Tibial artery (tissue), 4 donors: Measurements from ENCODE around the gene NOTCH1.

Source experiments
- DNase-seq, 2 donors: peaks; one replicate each; pipeline ENCODE4 v3.0.0-alpha.2; 2019
- H3K27ac ChIP-seq, 2 donors: fragments of 200-600 bp; sonication (generic) in 1 of 2; 1 replicate in 1 of 2; 2 replicates in 1 of 2; pipeline ENCODE4 v1.5.1; 2018 to 2019; ENCODE audit warnings: mild to moderate bottlenecking in 1 of 2
- H3K27me3 ChIP-seq, 2 donors: fragments of 200-600 bp; sonication (generic) in 1 of 2; one replicate each; pipeline versions ENCODE4 v1.5.1 to v1.6.0; 2016 to 2019
- H3K36me3 ChIP-seq, 3 donors: fragments of 200-600 bp; sonication (generic) in 2 of 3; one replicate each; pipeline ENCODE4 v1.5.1; 2016 to 2019; ENCODE audit warnings: mild to moderate bottlenecking in 2 of 3
- H3K4me1 ChIP-seq, 4 donors: fragments of 200-600 bp; sonication (generic) in 2 of 4; 1 replicate in 3 of 4; 2 replicates in 1 of 4; pipeline ENCODE4 v1.5.1; 2016 to 2019
- H3K4me3 ChIP-seq, 2 donors: fragments of 200-600 bp; sonication (generic) in 1 of 2; 1 replicate in 1 of 2; 2 replicates in 1 of 2; pipeline ENCODE4 v1.5.1; 2018 to 2019; ENCODE audit warnings: mild to moderate bottlenecking in 2 of 2
- H3K9me3 ChIP-seq, 3 donors: fragments of 200-600 bp; sonication (generic) in 1 of 3; one replicate each; pipeline ENCODE4 v1.5.1; 2016 to 2019
- CTCF ChIP-seq, 2 experiments: fragments of 200-600 bp in 1 of 2; fragments of 450-650 bp in 1 of 2; IDR thresholded peaks; one replicate each; pipeline ENCODE4 v1.5.1; 2017 to 2019; ENCODE audit warnings: antibody characterized with exemption in 2 of 2, mild to moderate bottlenecking in 1 of 2, moderate library complexity in 1 of 2
- intact Hi-C: fragments of 100-400 bp; cut with DNase I; formaldehyde crosslinking; loops from one replicate; pipeline ENCODE4 v1.15.0; 2023; ENCODE audit warnings: low total_unique reads

Gene NOTCH1

GRCh38 chr9:136455043-136456002 lies 90.5 kb downstream of the NOTCH1 start:
- Histone ChIP-seq H3K4me1 (no peaks in the 10 kb centered on the region), H3K27ac (no peak overlapping the region), H3K4me3 (no peak overlapping the region), H3K9me3 (no peaks in the 10 kb centered on the region), H3K27me3 (no peaks in the 10 kb centered on the region), H3K36me3 (peaks cover 82 to 100% (median 90%) of the 10 kb centered on the region in 3 donors)
- intact Hi-C loops = no loop called here
- TF ChIP-seq CTCF (IDR thresholded peaks at IDR 0.05) = no peak
- no peak for DNase-seq

DNA sequence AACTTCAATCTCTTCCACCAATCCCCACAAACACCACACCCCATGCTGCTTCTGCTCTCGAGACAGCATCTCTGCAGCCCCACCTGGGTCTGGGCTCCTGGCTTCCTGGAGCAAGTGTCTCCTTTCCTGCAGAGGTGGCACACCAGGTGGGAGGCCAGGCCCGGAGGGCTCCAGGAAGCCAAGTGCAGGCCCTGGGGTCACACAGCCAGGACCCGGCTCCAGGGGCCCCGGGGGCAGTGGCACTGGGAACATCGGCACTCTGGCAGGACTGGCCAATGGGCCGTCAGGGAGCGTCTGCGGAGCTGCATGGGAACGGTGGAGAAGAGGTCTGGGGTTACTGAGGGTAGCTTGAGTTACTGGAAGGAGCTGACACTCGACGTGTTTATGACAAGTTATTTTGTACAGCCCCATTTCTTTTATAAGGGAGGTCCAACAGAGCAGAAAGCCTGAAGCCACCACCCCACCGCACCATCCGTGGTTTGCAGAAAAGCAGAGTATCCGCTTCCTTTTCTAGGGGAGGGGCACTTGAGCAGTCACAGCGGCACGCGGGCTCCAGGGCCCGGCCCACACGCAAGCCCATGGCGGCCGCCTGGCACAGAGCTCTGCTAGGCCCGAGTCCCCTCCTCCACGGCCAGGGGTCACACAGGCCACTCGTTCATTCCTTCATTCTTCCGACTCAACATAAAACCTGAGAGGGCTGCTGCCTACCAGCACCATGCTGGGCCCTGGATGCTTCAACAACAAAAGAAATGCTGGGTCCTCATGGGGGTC lies 91.6 kb downstream of the NOTCH1 start:
- intact Hi-C loops = no loop called here
- Histone ChIP-seq H3K27me3 (no peaks in the 10 kb centered on the region), H3K4me3 (no peak overlapping the region), H3K36me3 (peaks cover 82 to 100% (median 90%) of the 10 kb centered on the region in 3 donors), H3K9me3 (no peaks in the 10 kb centered on the region), H3K4me1 (no peaks in the 10 kb centered on the region), H3K27ac (no peak overlapping the region)
- TF ChIP-seq CTCF (IDR thresholded peaks at IDR 0.05) = no peak
- DNase-seq = no peak

DNA sequence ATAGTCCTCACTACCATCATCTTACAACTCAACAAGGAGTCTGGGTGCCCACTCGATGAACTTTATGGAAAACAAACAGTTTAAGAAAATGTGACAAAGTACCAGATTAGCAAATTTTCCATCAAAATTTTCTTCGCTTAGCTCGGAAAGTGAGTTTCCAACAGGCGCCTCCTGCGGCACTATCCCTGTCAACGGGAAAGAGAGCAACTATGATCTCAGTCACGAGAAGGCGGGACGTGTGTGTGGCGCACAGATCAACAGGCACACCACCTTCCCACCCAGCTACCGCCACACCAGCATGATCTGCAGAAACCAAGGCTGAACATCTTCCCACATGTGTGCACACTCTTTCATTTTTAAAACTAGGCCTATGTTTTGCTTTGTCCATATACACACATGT lies 92.5 kb downstream of the NOTCH1 start:
- Histone ChIP-seq H3K36me3 (peaks cover 82 to 100% (median 90%) of the 10 kb centered on the region in 3 donors), H3K9me3 (no peaks in the 10 kb centered on the region), H3K4me3 (no peak overlapping the region), H3K27ac (no peak overlapping the region), H3K4me1 (no peaks in the 10 kb centered on the region), H3K27me3 (no peaks in the 10 kb centered on the region)
- TF ChIP-seq CTCF (IDR thresholded peaks at IDR 0.05) = no peak
- DNase-seq = no peak
- intact Hi-C loops = no loop called here

DNA sequence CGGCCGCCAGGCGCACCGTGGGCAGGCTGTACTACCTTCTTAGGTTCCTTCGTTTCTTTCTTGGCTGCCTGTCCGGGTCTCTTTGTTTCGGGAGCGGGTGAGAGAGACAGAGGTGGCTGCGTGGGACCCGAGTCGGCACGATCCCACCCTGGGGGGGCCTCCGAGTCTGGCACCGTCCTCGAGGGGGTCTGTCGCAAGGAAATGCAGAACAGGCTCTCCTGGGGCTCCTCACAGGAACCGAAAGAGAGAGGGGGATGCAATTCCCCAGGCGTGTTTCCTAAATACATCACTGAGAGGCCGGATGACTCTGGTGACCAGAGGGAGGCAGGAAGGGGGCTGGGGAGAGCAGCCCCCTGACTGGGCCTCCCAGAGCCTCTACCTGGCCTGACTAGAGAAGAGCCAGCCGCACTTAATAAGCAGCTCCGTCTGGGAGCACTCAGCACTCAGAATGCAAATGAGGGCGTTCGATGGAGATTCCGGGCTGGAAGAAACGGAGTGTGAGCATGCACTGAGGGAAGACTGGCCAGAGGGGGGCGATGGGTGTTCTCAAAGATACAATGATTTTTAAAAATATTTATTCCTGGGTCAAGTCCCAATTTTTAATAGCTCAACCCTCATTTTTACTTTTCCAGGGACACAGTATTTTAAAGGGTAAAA lies 94.5 kb downstream of the NOTCH1 start:
- intact Hi-C loops = no loop called here
- Histone ChIP-seq H3K4me1 (no peaks in the 10 kb centered on the region), H3K36me3 (peaks cover 85 to 100% (median 90%) of the 10 kb centered on the region in 3 donors), H3K27me3 (no peaks in the 10 kb centered on the region), H3K4me3 (no peak overlapping the region), H3K9me3 (no peaks in the 10 kb centered on the region), H3K27ac (no peak overlapping the region)
- no peak for TF ChIP-seq CTCF (IDR thresholded peaks at IDR 0.05)
- no peak for DNase-seq

DNA sequence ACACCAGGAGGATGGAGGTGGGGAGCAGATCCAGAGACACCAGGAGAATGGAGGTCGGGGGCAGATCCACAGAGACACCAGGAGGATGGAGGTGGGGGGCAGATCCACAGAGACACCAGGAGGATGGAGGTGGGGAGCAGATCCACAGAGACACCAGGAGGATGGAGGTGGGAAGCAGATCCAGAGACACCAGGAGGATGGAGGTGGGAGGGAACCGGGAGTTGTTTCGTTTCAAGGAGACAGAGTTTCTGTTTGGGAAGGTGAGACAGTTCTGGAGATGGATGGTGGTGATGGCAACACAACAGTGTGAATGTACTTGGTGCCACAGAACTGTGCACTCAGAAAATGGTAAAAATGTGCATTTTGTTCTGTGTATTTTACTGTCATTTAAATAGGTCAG lies 97.2 kb downstream of the NOTCH1 start:
- H3K27me3 ChIP-seq = no peaks in the 10 kb centered on the region
- no peak for DNase-seq
- no peak for TF ChIP-seq CTCF (IDR thresholded peaks at IDR 0.05)
- intact Hi-C loops = no loop called here
- H3K27ac ChIP-seq = no peak overlapping the region
- H3K9me3 ChIP-seq = no peaks in the 10 kb centered on the region
- no peak overlapping the region for H3K4me3 ChIP-seq
- H3K4me1 ChIP-seq = no peaks in the 10 kb centered on the region
- H3K36me3 ChIP-seq = peaks cover 73 to 100% (median 90%) of the 10 kb centered on the region in 3 donors
